K562 (cell line): ENCODE measurements around the gene KIAA1958. TPM values are rescaled to one million over a fixed set of nuclear protein-coding genes. Genes with fewer than 3 reads are reported as not detected.
A peak's percentile ranks its signal among the peaks of the same experiment; 100 is the strongest.

Experiments used
- ARID2 ChIP-seq: fragments of 450-650 bp; IDR thresholded peaks from 2 replicates; pipeline ENCODE4 v1.6.1; 2017; ENCODE audit warnings: antibody characterized with exemption, mild to moderate bottlenecking
- CHD7 ChIP-seq: fragments of 200-600 bp; sonication (generic); IDR thresholded peaks from one replicate; pipeline ENCODE4 v1.6.1; 2012; ENCODE audit warnings: mild to moderate bottlenecking, low read depth, low read length, inconsistent platforms
- GATAD2A ChIP-seq: fragments of 450-650 bp; IDR thresholded peaks from 2 replicates; pipeline ENCODE4 v1.6.1; 2017
- XRCC3 ChIP-seq: fragments of 450-650 bp; IDR thresholded peaks from 2 replicates; pipeline ENCODE4 v1.6.1; 2017; ENCODE audit warnings: mild to moderate bottlenecking, moderate library complexity
- ZSCAN32 ChIP-seq: fragments of 450-650 bp; formaldehyde crosslinking; IDR thresholded peaks from 2 replicates; pipeline ENCODE4 v1.4.0; 2020; ENCODE audit warnings: mild to moderate bottlenecking, moderate library complexity
- polyA plus RNA-seq, 8 experiments: library from polyadenylated mRNA; depleted of rRNA in 4 of 8; stranded (reverse) in 5 of 8; unstranded in 3 of 8; fragments of >200 nt; fragmentation: Nextera tagmentation in 2 of 8; fragmentation: Illumina TruSeq in 1 of 8; extraction: Ambion mirVana in 2 of 8; extraction: Trizol in 1 of 8; gene quantifications; 2 replicates each; pipeline versions ENCODE4 v1.2.1 to v1.2.3, GENCODE V29; 2011 to 2014; ENCODE audit warnings: inconsistent platforms in 1 of 8, missing spikeins in 1 of 8
- total RNA-seq, 7 experiments: library from RNA; depleted of rRNA in 6 of 7; stranded (reverse); fragments of >200 nt in 6 of 7; fragmentation: Illumina TruSeq in 2 of 7; extraction: Trizol in 2 of 7; gene quantifications; 2 replicates each; pipeline versions ENCODE4 v1.2.1 to v1.2.3, GENCODE V29; 2011 to 2021; ENCODE audit warnings: low replicate concordance in 1 of 7
- TF ChIP-seq, protein P1 (sequence below): fragments of 450-650 bp; formaldehyde crosslinking; conservative IDR thresholded peaks from 2 replicates; pipeline ENCODE4 v1.4.0; 2022; ENCODE audit warnings: mild to moderate bottlenecking, missing genetic modification characterization
- TF ChIP-seq, protein P2 (sequence below): IDR thresholded peaks from 3 replicates; pipeline ENCODE4 v1.6.1; 2011; ENCODE audit warnings: borderline replicate concordance, mild to moderate bottlenecking, moderate library complexity; ENCODE audit not compliant: insufficient read length; ENCODE audit errors: extremely low read depth

Gene KIAA1958
- total and polyA plus RNA-seq, 9 of the 15 experiments (the other 6 are each of a cell fraction or from before 2014, with no cell fraction given), result 1.1 to 16.0 (median 10.1) TPM

- TF ChIP-seq CHD7, result no peak
- no peak for TF ChIP-seq ARID2
- no peak for TF ChIP-seq ZSCAN32 (CRISPR knock-in tag)
- TF ChIP-seq, protein P1, sequence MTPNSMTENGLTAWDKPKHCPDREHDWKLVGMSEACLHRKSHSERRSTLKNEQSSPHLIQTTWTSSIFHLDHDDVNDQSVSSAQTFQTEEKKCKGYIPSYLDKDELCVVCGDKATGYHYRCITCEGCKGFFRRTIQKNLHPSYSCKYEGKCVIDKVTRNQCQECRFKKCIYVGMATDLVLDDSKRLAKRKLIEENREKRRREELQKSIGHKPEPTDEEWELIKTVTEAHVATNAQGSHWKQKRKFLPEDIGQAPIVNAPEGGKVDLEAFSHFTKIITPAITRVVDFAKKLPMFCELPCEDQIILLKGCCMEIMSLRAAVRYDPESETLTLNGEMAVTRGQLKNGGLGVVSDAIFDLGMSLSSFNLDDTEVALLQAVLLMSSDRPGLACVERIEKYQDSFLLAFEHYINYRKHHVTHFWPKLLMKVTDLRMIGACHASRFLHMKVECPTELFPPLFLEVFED (CRISPR knock-in tag), result no peak
- no peak for TF ChIP-seq GATAD2A
- TF ChIP-seq XRCC3, result no peak
- TF ChIP-seq, protein P2, sequence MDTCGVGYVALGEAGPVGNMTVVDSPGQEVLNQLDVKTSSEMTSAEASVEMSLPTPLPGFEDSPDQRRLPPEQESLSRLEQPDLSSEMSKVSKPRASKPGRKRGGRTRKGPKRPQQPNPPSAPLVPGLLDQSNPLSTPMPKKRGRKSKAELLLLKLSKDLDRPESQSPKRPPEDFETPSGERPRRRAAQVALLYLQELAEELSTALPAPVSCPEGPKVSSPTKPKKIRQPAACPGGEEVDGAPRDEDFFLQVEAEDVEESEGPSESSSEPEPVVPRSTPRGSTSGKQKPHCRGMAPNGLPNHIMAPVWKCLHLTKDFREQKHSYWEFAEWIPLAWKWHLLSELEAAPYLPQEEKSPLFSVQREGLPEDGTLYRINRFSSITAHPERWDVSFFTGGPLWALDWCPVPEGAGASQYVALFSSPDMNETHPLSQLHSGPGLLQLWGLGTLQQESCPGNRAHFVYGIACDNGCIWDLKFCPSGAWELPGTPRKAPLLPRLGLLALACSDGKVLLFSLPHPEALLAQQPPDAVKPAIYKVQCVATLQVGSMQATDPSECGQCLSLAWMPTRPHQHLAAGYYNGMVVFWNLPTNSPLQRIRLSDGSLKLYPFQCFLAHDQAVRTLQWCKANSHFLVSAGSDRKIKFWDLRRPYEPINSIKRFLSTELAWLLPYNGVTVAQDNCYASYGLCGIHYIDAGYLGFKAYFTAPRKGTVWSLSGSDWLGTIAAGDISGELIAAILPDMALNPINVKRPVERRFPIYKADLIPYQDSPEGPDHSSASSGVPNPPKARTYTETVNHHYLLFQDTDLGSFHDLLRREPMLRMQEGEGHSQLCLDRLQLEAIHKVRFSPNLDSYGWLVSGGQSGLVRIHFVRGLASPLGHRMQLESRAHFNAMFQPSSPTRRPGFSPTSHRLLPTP, result peak; percentile 79
These were observed 73.2 kb downstream of the KIAA1958 start (continued) for GRCh38 chr9:112559629-112560413.
